Neuronal stem cell (in vitro differentiated cells): ENCODE results near the gene ABLIM1.

Experiments
- DNase-seq: peaks from one replicate; pipeline ENCODE4 v3.0.0-alpha.2; 2013; ENCODE audit warnings: low spot score
- H2AFZ ChIP-seq: one replicate; pipeline ENCODE4 v1.6.1; 2013; ENCODE audit warnings: mild to moderate bottlenecking, low read length, inconsistent platforms
- H2AK5ac ChIP-seq: 2 replicates; pipeline ENCODE4 v1.6.1; 2013; ENCODE audit warnings: low read depth, mild to moderate bottlenecking, inconsistent platforms, low read length, moderate library complexity, mixed read lengths
- H2BK120ac ChIP-seq: 2 replicates; pipeline ENCODE4 v1.6.1; 2013; ENCODE audit warnings: low read depth, mild to moderate bottlenecking, inconsistent platforms, low read length, moderate library complexity, mixed read lengths
- H2BK12ac ChIP-seq: one replicate; pipeline ENCODE4 v1.6.1; 2013; ENCODE audit warnings: low read length, inconsistent platforms
- H2BK15ac ChIP-seq: 2 replicates; pipeline ENCODE4 v1.6.1; 2013; ENCODE audit warnings: mild to moderate bottlenecking, low read length, inconsistent platforms, mixed read lengths
- H2BK5ac ChIP-seq: one replicate; pipeline ENCODE4 v1.6.1; 2013; ENCODE audit warnings: inconsistent platforms, mild to moderate bottlenecking, low read length, moderate library complexity
- H3K14ac ChIP-seq: one replicate; pipeline ENCODE4 v1.6.1; 2013; ENCODE audit warnings: low read length, inconsistent platforms
- H3K18ac ChIP-seq: 2 replicates; pipeline ENCODE4 v1.6.1; 2013; ENCODE audit warnings: low read length, inconsistent platforms
- H3K23ac ChIP-seq: 2 replicates; pipeline ENCODE4 v1.6.1; 2013; ENCODE audit warnings: low read depth, mild to moderate bottlenecking, mixed read lengths, low read length, inconsistent platforms; ENCODE audit not compliant: poor library complexity
- H3K27ac ChIP-seq: replicated peaks from 3 replicates; pipeline ENCODE4 v1.5.1; 2013; ENCODE audit warnings: low read length, inconsistent platforms
- H3K27me3 ChIP-seq, 3 experiments: 2 replicates each; pipeline ENCODE4 v1.6.1; 2013; ENCODE audit warnings: low read length in 3 of 3, mild to moderate bottlenecking in 2 of 3, inconsistent platforms in 1 of 3, low read depth in 1 of 3, mixed read lengths in 1 of 3, moderate library complexity in 1 of 3; ENCODE audit not compliant: control insufficient read depth in 3 of 3, insufficient read depth in 3 of 3
- H3K36me3 ChIP-seq, 2 donors: replicated peaks in 1 of 2; 2 replicates each; pipeline ENCODE4 v1.6.1; 2013; ENCODE audit warnings: low read length in 2 of 2; ENCODE audit not compliant: control insufficient read depth in 2 of 2, insufficient read depth in 2 of 2
- H3K4ac ChIP-seq: 2 replicates; pipeline ENCODE4 v1.6.1; 2013; ENCODE audit warnings: inconsistent platforms, mild to moderate bottlenecking, low read length, moderate library complexity
- H3K4me1 ChIP-seq, 2 donors: 1 replicate in 1 of 2; 2 replicates in 1 of 2; pipeline ENCODE4 v1.6.1; 2013; ENCODE audit warnings: low read length in 2 of 2, low read depth in 1 of 2; ENCODE audit not compliant: control insufficient read depth in 2 of 2, insufficient read depth in 1 of 2
- H3K4me2 ChIP-seq: one replicate; pipeline ENCODE4 v1.6.1; 2013; ENCODE audit warnings: mild to moderate bottlenecking, low read length, inconsistent platforms; ENCODE audit not compliant: insufficient read depth, poor library complexity, severe bottlenecking
- H3K4me3 ChIP-seq, 2 donors: 2 replicates each; pipeline ENCODE4 v1.5.1; 2013; ENCODE audit warnings: low read length in 2 of 2, mild to moderate bottlenecking in 2 of 2, inconsistent platforms in 1 of 2, moderate library complexity in 1 of 2
- H3K79me1 ChIP-seq: one replicate; pipeline ENCODE4 v1.6.1; 2013; ENCODE audit warnings: low read depth, mild to moderate bottlenecking, inconsistent platforms, low read length, moderate library complexity
- H3K9ac ChIP-seq: one replicate; pipeline ENCODE4 v1.6.1; 2013; ENCODE audit warnings: mild to moderate bottlenecking, low read depth, low read length, inconsistent platforms; ENCODE audit not compliant: poor library complexity
- H3K9me3 ChIP-seq, 2 donors: replicated peaks in 1 of 2; 2 replicates each; pipeline versions ENCODE3 to v1.6.1; 2013; ENCODE audit warnings: low read length in 2 of 2, mild to moderate bottlenecking in 2 of 2, inconsistent platforms in 1 of 2, low read depth in 1 of 2, mixed read lengths in 1 of 2, moderate library complexity in 1 of 2; ENCODE audit not compliant: control insufficient read depth in 2 of 2, insufficient read depth in 1 of 2
- H4K8ac ChIP-seq: one replicate; pipeline ENCODE4 v1.6.1; 2013; ENCODE audit warnings: low read depth, mild to moderate bottlenecking, inconsistent platforms, low read length, moderate library complexity
- H4K91ac ChIP-seq: one replicate; pipeline ENCODE4 v1.6.1; 2013; ENCODE audit warnings: low read length, low read depth, mild to moderate bottlenecking, inconsistent platforms; ENCODE audit not compliant: poor library complexity
- WGBS, 2 donors: extraction: QIAGEN DNeasy Blood & Tissue Kit; methylation state at CpG; one replicate each; pipeline ENCODE4 v1.1.7; 2013; ENCODE audit warnings: missing lambda C conversion rate in 2 of 2, mixed read lengths in 1 of 2; ENCODE audit not compliant: insufficient read length in 2 of 2, insufficient replicate concordance in 1 of 2; ENCODE audit errors: extremely low coverage in 2 of 2; 5-methylcytosine and 5-hydroxymethylcytosine counted together

Gene ABLIM1

DNA sequence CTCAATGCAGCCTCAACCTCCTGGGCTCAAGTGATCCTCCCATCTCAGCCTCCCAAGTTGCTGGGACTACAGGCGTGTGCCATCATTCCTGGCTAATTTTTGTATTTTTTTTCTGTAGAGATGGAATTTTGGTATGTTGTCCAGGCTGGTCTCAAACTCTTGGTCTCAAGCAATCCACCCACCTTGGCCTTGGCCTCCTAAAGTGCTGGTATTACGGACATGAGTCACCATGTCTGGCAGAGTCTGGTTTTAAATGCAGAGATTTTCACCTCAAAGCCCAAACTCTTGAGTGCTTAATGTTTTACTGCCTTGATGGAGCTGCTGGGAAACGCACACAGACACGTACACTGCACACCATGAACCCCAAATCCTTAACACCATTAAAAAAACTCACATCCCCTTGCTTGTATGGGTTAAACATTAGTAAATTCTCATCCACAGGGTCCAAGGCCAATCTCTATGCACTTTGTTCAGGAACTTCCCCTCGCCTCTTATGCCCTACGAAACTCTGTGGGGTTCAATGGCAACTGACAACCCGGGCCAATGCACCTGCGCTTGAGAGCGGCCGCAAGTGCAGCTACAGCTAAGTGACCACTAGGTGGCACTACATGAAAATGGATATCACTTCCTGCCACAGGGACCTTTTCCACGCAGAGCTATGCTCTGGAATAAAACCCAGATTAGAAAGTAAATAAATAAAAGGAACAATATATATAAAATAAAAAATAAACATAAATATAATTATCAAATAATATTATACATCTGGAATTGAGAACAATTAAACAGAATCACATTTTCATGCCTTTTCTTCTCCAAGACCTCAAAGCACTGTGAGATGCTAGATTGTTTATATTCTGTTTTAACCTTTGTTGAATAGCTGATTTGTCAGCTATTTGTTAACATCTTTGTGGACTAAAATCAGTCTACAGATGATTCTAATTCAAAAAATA lies 186.8 kb downstream of the ABLIM1 start:
- Histone ChIP-seq H2BK15ac (no peak overlapping the region), H3K18ac (no peak overlapping the region), H3K14ac (no peak overlapping the region), H3K9me3 (no peaks in the 10 kb centered on the region), H3K4me2 (no peak overlapping the region), H2BK12ac (no peak overlapping the region), H3K27ac (no peak overlapping the region), H2BK5ac (no peak overlapping the region), H4K91ac (no peak overlapping the region), H3K23ac (no peak overlapping the region), H2AFZ (no peak overlapping the region), H3K4me1 (peaks cover 5 to 6% of the 10 kb centered on the region in 2 donors), H3K4me3 (no peak overlapping the region), H4K8ac (no peak overlapping the region), H2AK5ac (no peak overlapping the region), H2BK120ac (no peak overlapping the region), H3K27me3 (no peaks in the 10 kb centered on the region), H3K79me1 (no peaks in the 10 kb centered on the region), H3K4ac (no peak overlapping the region), H3K36me3 (peaks cover 2 to 63% of the 10 kb centered on the region in 2 donors), H3K9ac (no peak overlapping the region)
- no CpG with 5 or more reads among the region's 11 CpGs for WGBS, 2 donors
- DNase-seq: peak; percentile 55

- Histone ChIP-seq H3K4me1 (peaks cover 5 to 6% of the 10 kb centered on the region in 2 donors), H2AFZ (no peak overlapping the region), H3K14ac (no peak overlapping the region), H2BK15ac (no peak overlapping the region), H2AK5ac (no peak overlapping the region), H3K79me1 (no peaks in the 10 kb centered on the region), H3K36me3 (peaks cover 2 to 72% of the 10 kb centered on the region in 2 donors), H3K4ac (no peak overlapping the region), H4K91ac (no peak overlapping the region), H3K23ac (no peak overlapping the region), H3K4me2 (no peak overlapping the region), H2BK120ac (no peak overlapping the region), H4K8ac (no peak overlapping the region), H3K27me3 (no peaks in the 10 kb centered on the region), H3K4me3 (no peak overlapping the region), H3K9me3 (no peaks in the 10 kb centered on the region), H2BK5ac (no peak overlapping the region), H3K27ac (no peak overlapping the region), H3K18ac (no peak overlapping the region), H2BK12ac (no peak overlapping the region), H3K9ac (no peak overlapping the region)
- no peak for DNase-seq
- WGBS, 2 donors: no CpG with 5 or more reads among the region's 1 CpG
These were observed 187.7 kb downstream of the ABLIM1 start for GRCh38 chr10:114470361-114470760.

DNA sequence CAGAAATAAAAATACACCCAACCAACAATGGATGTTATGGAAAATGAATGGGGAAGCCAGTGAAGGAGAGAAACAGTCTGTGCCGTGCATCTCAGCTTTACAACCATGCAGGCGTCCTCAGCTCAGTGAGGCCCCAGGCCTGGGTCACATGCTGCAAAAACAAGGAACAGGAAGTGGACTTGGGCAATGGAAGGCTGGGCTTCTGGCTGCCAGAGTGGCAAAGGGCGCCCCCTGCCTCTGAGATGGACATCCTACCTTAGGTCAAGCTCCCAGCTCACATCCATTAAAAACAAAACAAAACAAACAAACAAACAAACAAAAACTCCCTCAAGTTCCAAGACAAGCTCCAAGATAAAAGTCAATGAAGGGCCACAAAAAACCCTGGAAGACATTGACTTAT lies 199.1 kb downstream of the ABLIM1 start:
- no peaks in the 10 kb centered on the region for H3K27me3 ChIP-seq
- no peak overlapping the region for H3K27ac ChIP-seq
- no peaks in the 10 kb centered on the region for H3K79me1 ChIP-seq
- peaks cover 0 to 94% of the 10 kb centered on the region in 2 donors for H3K36me3 ChIP-seq
- no CpG with 5 or more reads among the region's 3 CpGs for WGBS, 2 donors
- H2BK12ac ChIP-seq: no peak overlapping the region
- no peak overlapping the region for H3K9ac ChIP-seq
- DNase-seq: no peak
- H3K9me3 ChIP-seq: no peaks in the 10 kb centered on the region
- no peak overlapping the region for H2BK120ac ChIP-seq
- H2AK5ac ChIP-seq: no peak overlapping the region
- H3K18ac ChIP-seq: no peak overlapping the region
- H3K4me3 ChIP-seq: no peak overlapping the region
- no peak overlapping the region for H3K4me2 ChIP-seq
- H3K4me1 ChIP-seq: no peaks in the 10 kb centered on the region
- no peak overlapping the region for H3K14ac ChIP-seq
- no peak overlapping the region for H2BK15ac ChIP-seq
- no peak overlapping the region for H4K8ac ChIP-seq
- no peak overlapping the region for H2BK5ac ChIP-seq
- H2AFZ ChIP-seq: peak overlapping the region; percentile 38
- H3K4ac ChIP-seq: no peak overlapping the region
- H3K23ac ChIP-seq: no peak overlapping the region
- H4K91ac ChIP-seq: no peak overlapping the region

DNA sequence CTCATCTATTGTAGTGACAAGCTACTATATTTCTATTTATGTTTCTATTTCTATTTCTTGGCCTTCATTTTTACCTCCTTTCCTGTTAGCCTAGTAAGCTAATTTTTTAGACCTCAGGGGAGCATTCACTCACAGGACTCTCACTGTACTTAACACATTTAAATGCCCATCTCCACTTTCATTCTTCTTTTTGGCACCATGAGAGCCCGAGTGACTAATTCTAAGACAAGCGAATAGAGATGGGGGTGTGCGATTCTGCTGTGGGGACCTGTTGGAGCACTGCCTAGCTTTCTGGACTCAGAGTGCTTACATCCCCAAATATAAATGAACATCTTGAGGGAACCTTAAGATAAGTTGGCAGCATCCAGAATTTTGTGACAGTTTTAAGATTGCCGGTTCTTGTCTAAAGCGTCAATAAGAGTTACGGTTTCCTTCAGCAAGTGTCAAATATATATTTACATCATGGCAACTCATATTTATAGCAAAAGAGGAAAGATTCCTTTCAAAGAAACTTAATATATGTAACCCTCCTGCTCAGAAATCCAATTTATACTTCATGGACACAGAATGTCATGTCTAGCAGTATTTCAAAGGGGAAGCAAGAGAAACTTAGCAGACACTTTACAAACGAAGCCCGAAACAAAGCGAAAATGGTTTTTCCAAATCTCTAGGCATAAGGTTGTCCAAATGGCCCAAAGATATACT lies 199.7 kb downstream of the ABLIM1 start:
- no peak overlapping the region for H2AK5ac ChIP-seq
- no peak overlapping the region for H2BK120ac ChIP-seq
- H2BK15ac ChIP-seq: no peak overlapping the region
- H2BK5ac ChIP-seq: no peak overlapping the region
- no peak overlapping the region for H3K18ac ChIP-seq
- no peaks in the 10 kb centered on the region for H3K9me3 ChIP-seq
- H3K9ac ChIP-seq: no peak overlapping the region
- no peaks in the 10 kb centered on the region for H3K4me1 ChIP-seq
- no CpG with 5 or more reads among the region's 9 CpGs for WGBS, 2 donors
- H3K36me3 ChIP-seq: peaks cover 0 to 94% of the 10 kb centered on the region in 2 donors
- no peak overlapping the region for H4K91ac ChIP-seq
- H3K27ac ChIP-seq: no peak overlapping the region
- H3K23ac ChIP-seq: no peak overlapping the region
- no peaks in the 10 kb centered on the region for H3K79me1 ChIP-seq
- no peak overlapping the region for H3K4me3 ChIP-seq
- H3K4ac ChIP-seq: no peak overlapping the region
- H4K8ac ChIP-seq: no peak overlapping the region
- H3K14ac ChIP-seq: no peak overlapping the region
- no peak overlapping the region for H2BK12ac ChIP-seq
- no peaks in the 10 kb centered on the region for H3K27me3 ChIP-seq
- no peak for DNase-seq
- no peak overlapping the region for H3K4me2 ChIP-seq
- peak overlapping the region; percentile 38 for H2AFZ ChIP-seq
